ENCODE data around the gene ABRAXAS1.

Gene ABRAXAS1

GRCh38 chr4:83449009-83449408 lies 35.9 kb downstream of the ABRAXAS1 start:
- DNase-seq (ENCODE audit: low read depth): no peak

GRCh38 chr4:83440899-83441298 lies 44.0 kb downstream of the ABRAXAS1 start:
- no peak for DNase-seq (ENCODE audit: low read depth)

- DNase-seq (ENCODE audit: low read depth): no peak
Measured at GRCh38 chr4:83440148-83440814, 44.6 kb downstream of the ABRAXAS1 start.

DNA sequence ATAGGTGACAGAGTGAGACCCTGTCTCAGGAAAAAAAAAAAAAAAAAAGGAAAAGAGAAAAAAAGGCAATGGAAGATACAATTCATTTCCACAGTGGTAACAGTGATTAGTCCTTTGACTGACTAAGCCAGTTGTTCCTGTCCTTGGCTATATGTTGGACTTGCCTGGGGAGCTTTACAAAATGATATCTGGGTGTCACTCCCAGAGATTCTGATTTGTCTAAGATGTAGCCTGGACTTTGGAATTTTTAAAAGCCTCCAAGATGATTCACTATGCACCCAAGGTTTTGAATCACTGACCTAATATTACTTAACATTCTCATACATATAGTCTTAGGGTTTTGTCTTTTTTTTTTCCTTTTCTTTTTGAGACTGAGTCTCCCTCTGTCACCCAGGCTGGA lies 46.2 kb downstream of the ABRAXAS1 start:
- DNase-seq (ENCODE audit: low read depth): no peak

GRCh38 chr4:83436680-83437079 lies 48.2 kb downstream of the ABRAXAS1 start:
- no peak for DNase-seq (ENCODE audit: low read depth)

GRCh38 chr4:83431200-83431599 lies 53.7 kb downstream of the ABRAXAS1 start:
- no peak for DNase-seq (ENCODE audit: low read depth)

DNA sequence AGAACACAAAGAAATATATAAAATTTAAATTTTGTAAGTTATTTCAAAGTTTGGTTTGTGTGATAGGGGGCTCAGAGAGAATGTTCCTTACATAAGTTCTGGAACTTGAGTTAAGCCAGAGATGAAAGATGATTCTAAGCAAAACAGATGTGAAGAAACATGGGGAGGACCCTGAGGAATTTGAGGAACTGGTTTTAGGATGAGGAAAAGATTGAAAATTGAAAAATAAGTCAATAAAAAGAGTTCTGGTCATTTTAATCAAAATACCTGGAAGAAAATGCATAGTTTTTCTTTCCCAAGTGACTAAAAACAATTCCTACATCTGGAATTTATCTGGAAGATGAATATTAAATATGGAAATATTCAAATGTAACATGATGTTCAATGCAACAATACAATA lies 66.7 kb downstream of the ABRAXAS1 start:
- DNase-seq (ENCODE audit: low read depth): no peak

- no peak for DNase-seq (ENCODE audit: low read depth)
Measured at GRCh38 chr4:83417566-83417965, 67.3 kb downstream of the ABRAXAS1 start.

DNA sequence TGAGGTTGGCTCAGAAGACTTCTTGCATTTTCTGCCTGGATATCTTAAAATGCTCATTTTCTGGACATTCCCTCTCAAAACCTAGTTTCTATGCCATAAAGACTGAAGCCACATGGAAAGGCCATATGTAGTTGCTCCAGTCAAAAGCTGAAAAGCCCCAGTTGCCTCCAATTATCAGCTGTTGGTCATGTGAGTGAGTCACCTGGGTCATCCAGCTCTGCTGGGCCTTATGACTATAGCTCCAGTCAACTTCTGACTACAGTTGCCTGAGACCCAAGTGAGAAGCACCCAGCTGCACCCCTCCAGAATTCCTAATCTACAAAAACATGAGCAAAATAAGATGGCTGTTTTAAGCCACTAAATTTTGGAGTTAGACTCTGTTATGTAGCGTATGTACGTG lies 71.2 kb downstream of the ABRAXAS1 start:
- no peak for DNase-seq (ENCODE audit: low read depth)

Measured in non-pigmented ciliary epithelial cell (primary cell).